ENCODE measurements around the gene CD74.
A peak's percentile ranks its signal among the peaks of the same experiment; 100 is the strongest.
"Not testable (repeated sequence)": the region's sequence is repeated elsewhere in the genome, so short reads cannot be mapped to it uniquely, and the experiment has no call there.

The CD74 gene

DNA sequence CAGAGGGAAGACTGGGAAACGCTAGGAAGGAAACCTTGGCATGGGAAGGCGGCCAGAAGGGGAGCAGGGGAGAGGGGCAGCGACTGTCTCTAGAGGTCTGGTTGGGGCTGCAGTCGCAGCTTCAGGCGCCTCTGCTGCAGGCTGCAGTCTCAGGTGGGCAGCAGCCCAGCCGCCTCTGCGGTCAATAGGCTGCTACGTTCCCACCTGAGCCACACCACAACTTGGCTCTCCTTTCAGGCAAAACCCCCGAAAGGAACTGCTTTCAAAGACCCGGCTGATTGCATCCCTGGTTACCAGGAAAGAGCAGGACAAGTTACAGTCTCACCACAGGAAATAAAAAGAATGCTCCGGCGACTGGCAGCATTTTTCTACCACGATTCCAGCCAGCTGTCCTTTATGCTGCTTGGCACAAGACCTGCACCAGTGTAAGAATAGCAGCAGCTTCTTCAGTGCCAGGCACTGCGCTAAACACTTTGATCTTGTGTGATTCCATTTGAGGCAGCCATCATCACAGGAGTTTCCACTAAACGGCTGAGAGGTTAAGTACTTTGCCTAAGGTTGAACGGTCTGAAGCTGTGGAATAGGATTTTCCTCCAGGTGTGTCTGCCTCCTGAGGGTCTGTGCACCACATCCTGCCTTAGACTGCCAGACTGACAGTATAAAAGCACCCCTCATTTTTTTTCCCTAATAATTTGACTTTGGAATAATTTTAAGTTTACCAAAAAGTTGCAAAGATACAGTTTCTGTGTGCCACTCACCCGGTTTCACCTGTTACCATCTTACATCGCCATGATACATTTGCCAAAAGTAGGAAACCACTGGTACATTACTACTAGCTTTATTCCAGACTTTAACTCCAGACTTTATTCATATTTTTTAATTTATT lies 29.3 kb upstream of the CD74 start:
- DNase-seq (ENCODE audit: low read depth in 2 of 2), result no peak

DNA sequence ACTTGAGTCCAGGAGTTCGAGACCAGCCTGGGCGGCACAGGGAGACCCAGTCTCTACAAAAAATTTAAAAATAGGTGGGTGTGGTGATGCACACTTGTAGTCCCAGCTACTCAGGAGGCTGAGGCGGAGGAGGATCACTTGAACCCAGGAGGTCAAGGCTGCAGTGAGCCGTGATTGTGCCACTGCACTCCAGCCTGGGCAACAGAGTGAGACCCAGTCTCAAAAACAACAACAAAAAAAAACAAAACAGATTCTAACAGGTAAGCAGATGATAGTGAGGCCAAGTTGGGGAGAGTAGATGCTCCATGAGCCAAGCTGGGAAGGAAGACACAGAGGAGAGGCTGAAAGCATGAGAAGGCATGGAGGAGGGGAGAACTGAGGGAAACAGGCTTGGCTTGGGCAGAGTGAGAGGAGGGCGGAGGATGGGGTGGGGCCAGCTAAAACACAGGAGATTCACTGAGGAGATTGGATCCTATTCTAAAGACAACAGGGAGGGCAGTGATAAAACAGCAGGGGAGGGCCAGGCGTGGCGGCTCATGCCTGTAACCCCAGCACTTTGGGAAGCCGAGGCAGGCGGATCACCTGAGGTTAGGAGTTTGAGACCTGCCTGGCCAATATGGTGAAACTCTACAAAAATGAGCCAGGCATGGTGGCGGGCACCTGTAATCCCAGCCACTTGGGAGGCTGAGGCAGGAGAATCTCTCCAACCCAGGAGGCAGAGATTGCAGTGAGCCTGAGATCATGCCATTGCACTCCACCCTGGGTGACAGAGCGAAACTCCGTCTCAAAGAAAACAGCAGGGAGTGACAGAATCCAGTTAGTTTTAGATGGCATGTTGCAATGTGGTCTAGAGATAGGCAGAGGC lies 28.5 kb upstream of the CD74 start:
- no peak for DNase-seq (ENCODE audit: low read depth in 2 of 2)

DNA sequence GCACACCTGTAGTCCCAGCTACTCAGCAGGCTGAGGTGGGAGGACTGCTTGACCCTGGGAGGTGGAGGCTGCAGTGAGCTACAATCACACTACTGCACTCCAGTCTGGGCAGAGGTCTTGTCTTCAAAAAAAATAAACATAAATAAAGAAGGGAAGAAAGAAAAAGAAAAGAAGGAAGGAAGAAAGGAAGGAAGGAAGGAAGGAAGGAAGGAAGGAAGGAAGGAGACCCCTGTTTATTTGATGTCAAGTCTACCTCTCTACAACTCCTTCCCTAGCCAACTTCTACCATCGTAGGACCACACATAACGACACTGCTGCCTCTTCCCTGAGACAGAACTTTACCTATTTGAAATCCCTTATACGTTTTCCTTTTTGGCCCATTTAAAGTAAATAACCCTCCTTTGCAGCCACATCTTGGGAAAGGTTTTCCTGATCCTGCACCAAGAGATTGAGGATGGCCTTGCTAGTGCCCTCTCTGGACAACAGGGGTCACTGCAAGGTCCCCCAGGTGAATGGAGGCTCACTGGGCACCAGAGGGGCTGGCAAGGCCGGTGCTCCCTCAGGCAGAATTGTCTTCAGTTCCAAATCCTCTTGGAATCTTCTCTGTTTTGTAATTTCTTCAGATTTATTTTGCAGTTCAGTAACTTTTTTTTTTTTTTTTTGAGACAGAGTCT lies 26.3 kb upstream of the CD74 start:
- DNase-seq (ENCODE audit: low read depth in 2 of 2), result no peak

DNA sequence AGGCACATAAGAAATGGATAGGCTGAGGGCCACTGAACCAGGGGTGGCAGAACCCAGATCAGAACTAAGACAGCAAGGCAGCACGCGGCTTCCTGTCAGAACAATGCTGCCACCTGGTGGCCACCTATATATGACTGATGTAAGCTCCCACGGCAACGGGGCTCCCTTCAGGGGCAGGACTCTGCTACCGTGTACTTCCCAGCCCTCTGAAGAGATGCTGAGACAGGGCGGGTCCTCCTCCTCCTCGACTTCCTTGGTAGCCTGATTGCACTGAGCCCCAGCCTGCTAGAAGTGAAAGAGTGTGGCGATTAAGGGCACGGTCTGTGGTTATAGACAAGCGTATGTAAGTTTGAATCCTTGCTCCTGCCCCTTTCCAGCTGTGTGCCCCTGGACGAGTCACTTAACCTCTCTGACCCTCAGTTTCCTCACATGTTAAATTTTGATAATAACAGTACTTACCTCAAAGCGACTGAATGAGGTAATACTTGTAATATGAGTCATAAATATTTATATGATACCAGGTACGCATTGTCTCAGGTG lies 23.5 kb upstream of the CD74 start:
- peak; percentile 82 to 88 for DNase-seq (ENCODE audit: low read depth in 2 of 2)

DNA sequence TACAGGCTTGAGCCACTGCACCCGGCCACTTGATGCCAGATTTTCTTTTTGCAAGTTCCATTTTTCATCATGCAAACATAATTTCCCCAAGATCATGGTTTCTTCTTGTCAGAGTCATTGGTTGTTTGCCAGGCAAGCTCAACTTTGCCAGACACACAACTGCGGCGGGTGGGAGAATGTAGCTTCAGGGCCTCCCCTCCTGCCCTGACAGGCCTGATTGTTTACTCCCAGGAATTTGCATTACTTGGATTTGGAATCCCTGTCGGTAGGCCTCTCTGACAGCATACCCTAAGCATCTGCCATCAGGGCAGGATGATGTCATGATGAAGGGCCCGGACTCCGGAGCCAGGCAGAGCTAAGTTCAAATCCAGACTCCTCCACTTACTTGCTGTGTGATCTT lies 21.8 kb upstream of the CD74 start:
- no peak for DNase-seq (ENCODE audit: low read depth in 2 of 2)

DNA sequence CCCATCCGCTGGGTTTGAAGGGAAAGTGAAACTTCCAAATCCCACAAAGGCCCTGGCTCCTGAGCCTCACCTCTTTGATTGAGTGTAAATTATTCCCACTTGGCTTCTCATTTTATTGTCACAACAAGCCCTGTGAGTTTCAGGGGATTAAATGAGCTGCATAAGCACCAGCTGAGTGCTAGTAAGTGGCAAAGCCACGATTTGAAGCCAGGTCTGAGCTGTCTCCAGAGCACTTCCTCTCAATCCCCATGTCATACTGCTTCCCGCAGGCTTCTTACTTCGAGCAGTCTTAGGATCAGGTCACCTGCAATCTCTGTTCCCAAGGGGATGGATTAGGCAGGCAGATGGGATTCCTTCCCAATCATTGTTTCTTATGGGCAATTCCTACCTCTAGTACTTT lies 18.9 kb upstream of the CD74 start:
- no peak for DNase-seq (ENCODE audit: low read depth in 2 of 2)

DNA sequence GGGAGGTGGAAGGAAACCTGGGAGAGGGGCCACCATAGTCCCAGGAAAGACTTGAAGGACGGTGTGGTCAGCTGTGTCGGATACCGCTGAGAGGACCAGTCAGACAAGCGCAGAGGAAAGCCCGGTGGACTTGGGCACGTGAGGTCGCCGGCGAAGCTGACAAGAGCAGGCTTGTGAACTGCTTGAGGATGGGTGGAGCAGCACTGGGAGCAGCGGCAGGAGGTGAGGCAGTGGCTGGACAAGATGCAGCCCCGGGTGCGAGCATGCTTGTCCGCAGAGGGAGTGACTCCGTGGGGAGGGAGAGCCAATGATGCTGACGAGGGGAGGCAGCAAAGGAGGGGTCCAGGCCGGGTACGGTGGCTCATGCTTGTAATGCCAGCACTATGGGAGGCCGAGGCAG lies 18.3 kb upstream of the CD74 start:
- DNase-seq (ENCODE audit: low read depth in 2 of 2), result no peak

DNA sequence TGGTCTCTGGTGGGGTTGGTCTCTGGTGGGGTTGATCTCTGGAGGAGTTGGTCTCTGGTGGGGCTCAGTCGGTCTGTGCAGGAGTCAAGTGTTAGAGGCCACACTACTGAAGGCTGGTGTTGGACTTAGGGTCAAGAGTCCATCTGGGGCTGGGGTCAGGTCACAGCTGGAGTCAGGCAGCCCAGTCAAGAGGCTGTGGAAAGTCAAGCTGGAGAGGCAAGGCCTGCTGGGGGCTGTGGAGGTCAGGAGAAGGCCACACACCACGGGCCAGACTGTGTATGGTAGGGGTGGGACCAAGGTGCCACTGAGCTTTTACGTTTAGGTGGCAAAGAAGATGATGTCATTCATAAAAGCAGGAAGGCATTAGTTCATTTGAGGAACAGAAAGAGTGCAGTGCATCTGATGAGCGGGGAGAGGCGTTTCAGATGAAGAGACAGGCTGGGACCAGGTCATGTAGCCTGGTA lies 16.7 kb upstream of the CD74 start:
- no peak for DNase-seq (ENCODE audit: low read depth in 2 of 2)

DNA sequence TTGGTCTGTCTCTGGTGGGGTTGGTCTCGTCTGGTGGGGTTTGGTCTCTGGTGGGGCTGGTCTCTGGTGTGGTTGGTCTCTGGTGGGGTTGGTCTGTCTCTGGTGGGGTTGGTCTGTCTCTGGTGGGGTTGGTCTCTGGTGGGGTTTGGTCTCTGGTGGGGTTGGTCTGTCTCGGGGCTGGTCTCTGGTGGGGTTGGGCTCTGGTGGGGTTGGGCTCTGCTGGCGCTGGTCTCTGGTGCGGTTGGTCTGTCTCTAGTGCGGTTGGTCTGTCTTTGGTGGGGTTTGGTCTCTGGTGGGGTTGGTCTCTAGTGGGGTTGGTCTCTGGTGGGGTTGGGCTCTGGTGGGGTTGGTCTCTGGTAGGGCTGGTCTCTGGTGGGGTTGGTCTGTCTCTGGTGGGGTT lies 16.3 kb upstream of the CD74 start:
- no peak for DNase-seq (ENCODE audit: low read depth in 2 of 2)

DNA sequence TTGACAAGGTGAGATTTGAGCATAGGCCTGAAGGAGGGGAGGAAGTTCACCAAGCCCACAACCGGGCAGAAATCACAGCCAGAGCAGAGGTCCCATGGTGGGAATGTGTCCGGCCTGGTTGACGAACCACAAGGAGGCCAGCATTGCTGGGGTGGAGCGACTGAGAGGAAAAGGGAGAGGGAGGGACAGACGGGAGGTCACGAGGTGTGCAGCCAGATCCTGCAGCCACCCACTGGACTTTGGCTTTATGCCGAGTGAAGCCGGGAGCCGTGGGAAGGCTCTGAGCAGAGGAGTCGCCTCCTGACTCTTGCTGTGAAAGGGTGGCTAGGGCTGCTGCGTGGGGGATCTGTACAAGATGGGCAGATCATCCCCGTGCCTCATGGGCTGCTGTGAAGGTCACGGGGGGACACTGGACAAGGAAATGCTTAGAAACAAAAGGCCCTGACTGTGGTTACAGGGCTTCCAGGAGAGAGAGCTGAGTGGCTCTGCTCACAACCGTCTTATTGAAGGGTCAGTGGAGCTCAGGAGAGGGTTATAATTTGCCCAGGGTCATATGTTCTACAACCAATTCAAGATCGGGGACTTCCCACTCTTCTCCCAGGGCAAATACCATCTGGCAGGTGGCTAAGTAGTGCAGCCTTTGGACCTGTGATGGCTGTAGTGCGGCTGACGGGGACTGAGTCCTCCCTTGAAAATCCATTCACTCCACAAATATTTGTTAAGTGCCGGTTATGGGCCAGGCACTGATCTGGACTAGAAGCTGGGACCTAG lies 15.6 kb upstream of the CD74 start:
- DNase-seq (ENCODE audit: low read depth in 2 of 2), result no peak

DNA sequence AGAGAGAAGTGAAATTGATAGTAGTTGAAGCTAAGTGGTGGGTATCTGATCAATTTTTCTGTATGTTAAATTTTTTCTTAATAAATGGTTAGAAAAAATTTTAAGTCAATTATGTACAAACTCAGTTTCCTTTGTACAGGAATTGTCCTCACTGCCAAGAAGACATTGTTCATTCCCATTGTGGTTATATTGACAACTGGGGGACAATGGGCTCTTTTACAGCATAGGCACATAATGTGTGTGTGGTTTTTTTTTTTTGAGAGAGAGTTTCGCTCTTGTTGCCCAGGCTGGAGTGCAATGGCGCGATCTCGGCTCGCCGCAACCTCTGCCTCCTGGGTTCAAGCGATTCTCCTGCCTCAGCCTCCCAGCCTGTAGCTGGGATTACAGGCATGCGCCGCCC lies 13.5 kb upstream of the CD74 start:
- DNase-seq (ENCODE audit: low read depth in 2 of 2), result not testable (repeated sequence)

DNA sequence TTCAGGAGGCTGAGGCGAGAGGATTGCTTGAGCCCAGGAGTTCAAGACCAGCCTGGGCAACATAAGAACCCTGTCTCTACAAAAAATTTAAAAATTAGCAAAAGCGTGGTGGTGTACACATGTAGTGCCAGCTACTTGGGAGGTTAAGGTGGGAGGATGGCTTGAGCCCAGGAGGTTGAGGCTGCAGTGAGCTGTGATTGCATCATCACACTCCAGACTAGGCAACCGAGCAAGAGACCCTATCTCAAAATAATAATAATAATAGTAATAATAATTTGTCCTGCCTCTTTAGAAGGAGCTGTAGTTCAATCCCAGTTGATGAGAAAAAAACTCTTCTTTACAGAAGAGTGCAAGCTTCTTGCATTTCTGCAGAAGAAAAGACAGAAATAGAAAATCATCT lies 10.0 kb upstream of the CD74 start:
- DNase-seq (ENCODE audit: low read depth in 2 of 2), result no peak

DNA sequence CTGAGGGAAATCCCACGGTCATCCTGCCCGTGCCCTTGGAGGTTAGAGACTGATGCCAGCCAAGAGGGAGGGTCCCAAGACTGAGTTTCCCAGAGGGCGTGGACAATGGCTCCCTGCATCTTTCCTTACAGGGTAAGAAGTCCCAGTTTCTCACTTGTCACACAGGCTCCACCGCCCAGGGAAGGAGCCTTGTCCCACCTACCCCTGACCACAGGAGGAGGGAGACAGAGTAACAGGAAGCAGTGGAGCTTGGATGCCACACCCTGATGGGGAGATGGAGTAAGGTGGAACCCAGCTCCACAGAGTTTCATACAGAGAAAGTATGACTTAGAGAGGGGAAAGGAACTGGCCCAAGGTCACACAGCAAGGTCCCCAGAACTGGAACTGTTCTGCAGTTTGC lies 9.4 kb upstream of the CD74 start:
- no peak for DNase-seq (ENCODE audit: low read depth in 2 of 2)

DNA sequence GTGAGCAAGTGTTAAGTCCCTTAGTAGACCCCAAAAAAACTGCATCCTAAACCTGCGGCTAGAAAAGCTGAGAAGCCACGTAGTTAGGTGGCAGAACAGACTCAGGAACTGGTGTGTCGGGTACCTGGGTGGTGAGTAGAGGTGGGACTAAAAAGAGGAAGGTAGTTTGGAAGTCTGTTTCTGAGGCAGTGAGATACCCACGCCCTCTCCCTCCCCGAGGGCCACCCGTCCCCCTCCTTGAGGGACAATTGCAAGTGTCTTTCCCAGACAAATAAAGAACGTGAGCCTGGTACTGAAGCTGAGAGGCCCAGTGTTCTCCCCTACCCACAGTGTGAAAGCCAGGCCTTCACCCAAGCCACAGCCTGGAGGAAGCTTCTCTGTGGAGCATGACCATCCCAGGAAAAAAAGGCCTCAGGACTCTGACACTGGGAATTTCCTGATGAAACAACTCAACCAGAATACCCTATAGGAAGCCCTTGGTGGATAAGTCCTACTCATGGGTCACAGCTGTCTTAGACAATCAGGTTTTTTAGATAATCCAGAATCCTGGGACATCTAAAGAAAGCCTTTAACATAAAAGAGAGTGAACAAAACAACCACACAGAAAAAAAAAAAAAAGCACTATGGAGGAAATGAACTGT lies 7.0 kb upstream of the CD74 start:
- no peak for DNase-seq (ENCODE audit: low read depth in 2 of 2)

DNA sequence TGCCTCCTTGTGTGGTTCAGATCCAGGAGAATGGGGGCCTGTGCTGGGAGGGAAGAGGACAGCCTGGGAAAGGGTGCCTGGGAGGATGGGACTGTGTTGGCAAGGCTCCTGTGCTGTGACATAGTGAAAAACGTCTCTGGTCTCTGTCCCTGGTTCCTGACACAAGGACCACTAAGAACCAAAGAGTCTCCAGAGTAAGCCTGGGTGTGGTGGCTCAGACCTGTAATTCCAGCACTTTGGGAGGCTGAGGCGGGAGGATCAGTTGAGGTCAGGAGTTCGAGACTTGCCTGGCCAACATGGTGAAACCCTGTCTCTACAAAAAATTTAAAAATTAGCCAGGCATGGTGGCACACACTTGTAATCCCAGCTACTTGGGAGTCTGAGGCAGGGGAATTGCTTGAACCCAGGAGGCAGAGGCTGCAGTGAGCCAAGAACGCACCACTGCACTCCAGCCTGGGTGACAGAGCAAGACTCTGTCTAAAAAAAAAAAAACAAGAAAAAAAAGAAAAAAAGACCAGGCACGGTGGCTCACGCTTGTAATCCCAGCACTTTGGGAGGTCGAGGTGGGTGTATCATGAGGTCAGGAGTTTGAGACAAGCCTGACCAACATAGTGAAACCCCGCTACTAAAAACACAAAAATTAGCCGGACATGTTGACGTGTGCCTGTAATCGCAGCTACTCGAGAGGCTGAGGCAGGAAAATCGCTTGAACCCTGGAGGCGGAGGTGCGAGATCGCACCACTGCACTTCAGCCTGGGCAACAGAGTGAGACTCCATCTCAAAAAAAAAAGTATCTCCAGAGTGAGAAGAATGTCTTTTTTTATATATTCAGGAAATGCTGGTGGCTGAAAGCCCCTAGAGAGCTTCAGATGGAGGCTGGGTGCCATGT lies 1.4 kb upstream of the CD74 start:
- DNase-seq (ENCODE audit: low read depth in 2 of 2), result not testable (repeated sequence)

DNA sequence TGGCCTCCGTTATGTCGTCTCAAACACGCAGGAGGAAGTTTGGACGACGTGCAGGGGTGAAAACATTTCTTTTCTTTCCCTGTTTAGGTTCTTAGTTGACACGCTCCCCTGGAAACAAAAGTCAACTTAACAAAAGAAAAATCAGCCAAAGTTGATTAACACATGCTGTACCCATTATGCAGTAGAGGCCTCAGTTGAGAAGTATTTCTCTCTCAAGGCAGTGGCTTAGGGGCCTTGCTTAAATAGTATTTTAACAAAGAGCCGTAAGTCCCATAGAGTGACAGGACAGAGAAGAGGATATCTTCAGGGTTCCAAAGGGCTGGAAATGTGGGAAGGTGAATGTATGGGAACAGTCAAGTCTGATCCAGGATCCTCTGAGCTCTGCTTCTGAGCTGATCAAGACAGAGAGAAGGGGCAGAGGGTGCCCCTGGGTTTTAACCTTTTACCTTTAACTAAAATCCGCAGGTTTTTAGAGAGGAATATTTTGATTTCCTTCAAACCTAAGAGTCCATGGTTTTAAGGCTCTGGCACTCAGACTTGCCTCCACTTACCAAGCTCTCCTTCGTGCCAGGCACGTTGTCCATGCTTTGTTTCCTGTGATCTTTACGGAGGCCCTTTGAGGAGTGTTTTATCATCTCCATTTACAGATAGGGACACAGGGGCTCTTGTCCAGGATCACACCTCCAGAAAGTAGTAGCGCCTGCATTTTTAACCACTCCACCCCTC lies 629 bp upstream of the CD74 start:
- no peak for DNase-seq (ENCODE audit: low read depth in 2 of 2)

DNA sequence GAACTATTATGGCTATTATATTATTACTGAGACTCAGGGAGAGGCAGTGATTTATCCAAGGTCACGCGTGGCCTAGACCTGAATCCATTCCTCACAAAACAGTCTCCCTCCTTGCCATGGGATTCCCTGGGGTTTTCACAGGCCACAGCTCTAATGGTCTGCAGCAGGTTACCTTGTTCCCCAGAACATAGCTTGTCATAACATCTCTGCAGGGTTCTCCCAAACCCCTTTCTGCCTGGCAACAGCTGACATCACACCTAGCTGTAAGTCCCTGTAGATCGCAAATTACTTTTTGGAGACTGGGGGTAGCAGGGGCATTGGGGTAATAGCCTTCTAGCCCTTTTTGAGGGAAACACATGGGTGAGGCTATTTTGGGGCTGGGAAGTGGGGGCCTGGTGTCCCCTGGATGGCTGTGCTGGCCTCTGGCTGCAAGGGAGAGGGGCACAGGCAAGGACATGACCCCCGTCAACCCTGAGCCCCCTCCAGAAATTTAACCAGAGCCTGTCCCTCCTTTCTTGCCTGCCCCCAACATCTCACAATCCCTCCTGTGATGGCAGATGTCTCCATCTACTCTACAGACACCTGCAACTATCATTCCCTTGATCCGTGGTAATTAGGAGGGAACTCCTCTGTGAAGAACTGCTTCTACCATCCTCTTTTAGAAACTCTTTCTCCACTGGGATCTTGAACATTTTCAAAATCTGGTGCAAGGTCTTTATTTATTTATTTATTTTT lies 1.3 kb downstream of the CD74 start:
- peak; percentile 20 to 41 for DNase-seq (ENCODE audit: low read depth in 2 of 2)

DNA sequence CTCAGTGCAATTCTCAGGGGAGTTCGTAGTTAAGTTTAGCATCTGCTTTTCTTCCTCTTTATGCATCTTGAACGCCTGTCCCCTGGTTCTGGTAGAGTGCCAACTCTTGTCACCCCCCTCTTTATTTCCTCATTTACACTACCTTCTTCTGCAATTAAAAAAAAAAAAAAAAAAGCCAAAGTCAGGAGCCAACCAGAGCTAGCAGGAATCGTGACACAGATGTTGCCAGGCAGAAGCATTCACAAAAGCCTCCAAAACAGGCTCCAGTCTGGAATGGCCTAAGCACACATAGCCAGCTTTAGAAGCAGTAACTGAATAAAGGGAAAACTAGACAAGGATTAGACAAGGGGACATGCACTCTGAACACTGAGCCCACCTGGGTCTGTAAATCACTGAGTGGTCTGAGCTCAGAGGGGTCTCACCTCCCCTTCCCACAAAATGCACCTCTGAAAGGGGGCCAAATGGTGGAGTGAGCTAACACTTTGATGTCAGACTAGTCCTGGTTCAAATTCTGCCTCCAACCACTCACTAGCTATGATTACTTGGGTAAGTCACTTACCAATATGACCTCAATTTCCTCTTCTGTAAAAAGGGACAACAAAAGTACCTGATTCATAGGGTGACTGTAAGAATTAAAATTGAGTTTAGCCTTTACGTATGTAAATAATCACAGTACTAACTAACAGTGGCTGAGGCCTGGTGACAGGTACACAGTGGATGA lies 2.0 kb downstream of the CD74 start:
- DNase-seq (ENCODE audit: low read depth in 2 of 2), result no peak
